NB4 (cell line): Measurements from ENCODE around the gene ASAH2.

Source experiments
- POLR2A ChIP-seq: IDR thresholded peaks from 2 replicates; pipeline ENCODE4 v1.6.1; 2011; ENCODE audit warnings: mild to moderate bottlenecking; ENCODE audit not compliant: insufficient read length; ENCODE audit errors: extremely low read depth
- TF ChIP-seq, protein P1 (sequence below): IDR thresholded peaks from one replicate; pipeline ENCODE4 v1.5.1; 2012; ENCODE audit warnings: low read depth, low read length

DNA sequence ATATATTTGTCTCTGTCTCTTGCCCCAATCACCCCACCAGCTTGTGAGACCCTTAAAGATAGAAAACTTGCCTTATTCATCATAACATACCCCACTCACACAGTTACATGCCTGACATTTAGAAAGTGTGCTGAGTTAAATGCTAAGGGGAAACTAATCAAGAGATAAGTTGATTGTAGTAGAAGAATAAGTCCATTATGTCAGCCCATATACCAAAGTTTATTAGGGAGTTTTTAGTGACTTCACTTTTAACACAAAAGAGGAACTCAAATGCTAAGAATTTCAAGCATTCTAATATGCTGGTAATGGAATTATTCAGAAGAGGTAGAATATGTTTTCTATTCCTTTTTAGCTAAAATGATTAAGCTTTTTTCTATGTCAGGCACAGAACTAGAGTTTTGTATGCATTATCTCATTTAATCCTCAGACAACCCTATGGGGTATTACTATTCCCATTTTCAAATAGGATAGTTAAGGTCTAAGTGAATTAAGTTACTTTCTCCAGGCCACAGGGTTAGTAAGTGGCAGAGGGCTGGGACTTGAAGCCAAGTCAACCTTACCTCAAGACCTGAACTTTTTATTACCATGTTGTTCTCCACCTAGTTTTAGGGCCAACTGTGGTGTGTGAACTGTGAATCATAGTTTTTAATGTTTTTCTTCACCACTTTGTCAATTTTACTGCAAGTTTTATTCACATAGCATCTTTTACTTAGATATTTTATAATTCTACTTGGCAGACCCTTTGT lies 19.6 kb downstream of the ASAH2 start:
- TF ChIP-seq POLR2A: no peak
- TF ChIP-seq, protein P1, sequence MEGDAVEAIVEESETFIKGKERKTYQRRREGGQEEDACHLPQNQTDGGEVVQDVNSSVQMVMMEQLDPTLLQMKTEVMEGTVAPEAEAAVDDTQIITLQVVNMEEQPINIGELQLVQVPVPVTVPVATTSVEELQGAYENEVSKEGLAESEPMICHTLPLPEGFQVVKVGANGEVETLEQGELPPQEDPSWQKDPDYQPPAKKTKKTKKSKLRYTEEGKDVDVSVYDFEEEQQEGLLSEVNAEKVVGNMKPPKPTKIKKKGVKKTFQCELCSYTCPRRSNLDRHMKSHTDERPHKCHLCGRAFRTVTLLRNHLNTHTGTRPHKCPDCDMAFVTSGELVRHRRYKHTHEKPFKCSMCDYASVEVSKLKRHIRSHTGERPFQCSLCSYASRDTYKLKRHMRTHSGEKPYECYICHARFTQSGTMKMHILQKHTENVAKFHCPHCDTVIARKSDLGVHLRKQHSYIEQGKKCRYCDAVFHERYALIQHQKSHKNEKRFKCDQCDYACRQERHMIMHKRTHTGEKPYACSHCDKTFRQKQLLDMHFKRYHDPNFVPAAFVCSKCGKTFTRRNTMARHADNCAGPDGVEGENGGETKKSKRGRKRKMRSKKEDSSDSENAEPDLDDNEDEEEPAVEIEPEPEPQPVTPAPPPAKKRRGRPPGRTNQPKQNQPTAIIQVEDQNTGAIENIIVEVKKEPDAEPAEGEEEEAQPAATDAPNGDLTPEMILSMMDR: no peak
